NCI-H2227 (cell line): ENCODE results near the gene GRID1.

Source experiments
- DNase-seq: peaks from one replicate; lab custom pipeline; 2025; ENCODE audit not compliant: unreplicated experiment; lab: John Stamatoyannopoulos, UW

GRID1 gene

GRCh38 chr10:86233131-86233530 is 133.5 kb downstream of the GRID1 start:
- DNase-seq, result no peak

- no peak for DNase-seq
Measured at GRCh38 chr10:86232644-86233043, 134.0 kb downstream of the GRID1 start.

- no peak for DNase-seq
Measured at GRCh38 chr10:86231796-86232560, 134.6 kb downstream of the GRID1 start.

- no peak for DNase-seq
Measured at GRCh38 chr10:86230557-86231180, 135.9 kb downstream of the GRID1 start.

GRCh38 chr10:86229811-86230556 is 136.6 kb downstream of the GRID1 start:
- no peak for DNase-seq

GRCh38 chr10:86229376-86229775 is 137.2 kb downstream of the GRID1 start:
- DNase-seq, result no peak

GRCh38 chr10:86227501-86228258 is 138.9 kb downstream of the GRID1 start:
- no peak for DNase-seq

- DNase-seq, result no peak
Measured at GRCh38 chr10:86226781-86227201, 139.8 kb downstream of the GRID1 start.

- no peak for DNase-seq
Measured at GRCh38 chr10:86226016-86226415, 140.6 kb downstream of the GRID1 start.

- no peak for DNase-seq
Measured at GRCh38 chr10:86225103-86225782, 141.4 kb downstream of the GRID1 start.

GRCh38 chr10:86224354-86225102 is 142.1 kb downstream of the GRID1 start:
- DNase-seq, result no peak

GRCh38 chr10:86223256-86223655 is 143.3 kb downstream of the GRID1 start:
- no peak for DNase-seq

- no peak for DNase-seq
Measured at GRCh38 chr10:86222687-86223086, 143.9 kb downstream of the GRID1 start.

GRCh38 chr10:86222336-86222650 is 144.3 kb downstream of the GRID1 start:
- no peak for DNase-seq

- no peak for DNase-seq
Measured at GRCh38 chr10:86221442-86222335, 144.9 kb downstream of the GRID1 start.

- DNase-seq, result no peak
Measured at GRCh38 chr10:86220626-86221025, 146.0 kb downstream of the GRID1 start.

GRCh38 chr10:86219271-86219670 is 147.3 kb downstream of the GRID1 start:
- no peak for DNase-seq

- no peak for DNase-seq
Measured at GRCh38 chr10:86218842-86219241, 147.8 kb downstream of the GRID1 start.

GRCh38 chr10:86218160-86218559 is 148.4 kb downstream of the GRID1 start:
- no peak for DNase-seq
